ENCODE measurements around the gene CDH12. TPM values are rescaled to one million over a fixed set of nuclear protein-coding genes. Genes with fewer than 3 reads are reported as not detected.
"Not testable (repeated sequence)": the region's sequence is repeated elsewhere in the genome, so short reads cannot be mapped to it uniquely, and the experiment has no call there.

Gene CDH12
- total and polyA plus RNA-seq, 10 of the 15 experiments (the other 5 are each of a cell fraction or from before 2014, with no cell fraction given): 0.03 to 0.16 TPM; not detected in 8

GRCh38 chr5:22208463-22208862 is 644.7 kb downstream of the CDH12 start:
- H3K4me3 ChIP-seq; H3K27ac ChIP-seq (ENCODE audit: control insufficient read depth, insufficient read depth); H4K20me1 ChIP-seq (ENCODE audit: control insufficient read depth, insufficient read depth); CTCF ChIA-PET; intact Hi-C loops (cut with micrococcal nuclease; ENCODE audit: unreplicated experiment); H3K36me3 ChIP-seq (ENCODE audit: control insufficient read depth in 2 of 2, insufficient read depth in 2 of 2, low read length in 1 of 2); POLR2A ChIA-PET; H3K9ac ChIP-seq (ENCODE audit: control insufficient read depth, insufficient read depth, low read length); BruUV-seq (replicated peaks); DNase-seq (ENCODE audit: low read depth, low spot score); FAIRE-seq; H2AFZ ChIP-seq (ENCODE audit: control insufficient read depth, low read depth, low read length); H3K27me3 ChIP-seq (replicated peaks in 1 of 2; ENCODE audit: control insufficient read depth in 2 of 2, insufficient read depth in 2 of 2, low read length in 1 of 2); H3K4me2 ChIP-seq (ENCODE audit: control insufficient read depth, insufficient read depth); H3K9me3 ChIP-seq (replicated peaks; ENCODE audit: control insufficient read depth, insufficient read depth, low read length); SMC1A ChIA-PET (ENCODE audit: uncharacterized antibody, unreplicated experiment); RAD21 ChIA-PET (ENCODE audit: unreplicated experiment); in situ Hi-C loops (cut with MboI); H3K4me1 ChIP-seq (ENCODE audit: control insufficient read depth, insufficient read depth, low read length); ATAC-seq; H3K79me2 ChIP-seq (ENCODE audit: control insufficient read depth, insufficient read depth, low read length): not testable (repeated sequence)
- WGBS (ENCODE audit: insufficient coverage, insufficient replicate concordance, low lambda C conversion rate, missing lambda C conversion rate): 0% methylated on average over 2 of the region's 2 CpGs

- H2AFZ ChIP-seq (ENCODE audit: control insufficient read depth, low read depth, low read length); ATAC-seq; in situ Hi-C loops (cut with MboI); SMC1A ChIA-PET (ENCODE audit: uncharacterized antibody, unreplicated experiment); H3K36me3 ChIP-seq (ENCODE audit: control insufficient read depth in 2 of 2, insufficient read depth in 2 of 2, low read length in 1 of 2); H3K9ac ChIP-seq (ENCODE audit: control insufficient read depth, insufficient read depth, low read length); H3K27ac ChIP-seq (ENCODE audit: control insufficient read depth, insufficient read depth); H3K79me2 ChIP-seq (ENCODE audit: control insufficient read depth, insufficient read depth, low read length); H3K4me3 ChIP-seq; FAIRE-seq; POLR2A ChIA-PET; H3K4me2 ChIP-seq (ENCODE audit: control insufficient read depth, insufficient read depth); BruUV-seq (replicated peaks); H3K27me3 ChIP-seq (replicated peaks in 1 of 2; ENCODE audit: control insufficient read depth in 2 of 2, insufficient read depth in 2 of 2, low read length in 1 of 2); H3K9me3 ChIP-seq (replicated peaks; ENCODE audit: control insufficient read depth, insufficient read depth, low read length); H4K20me1 ChIP-seq (ENCODE audit: control insufficient read depth, insufficient read depth); DNase-seq (ENCODE audit: low read depth, low spot score); intact Hi-C loops (cut with micrococcal nuclease; ENCODE audit: unreplicated experiment); CTCF ChIA-PET; H3K4me1 ChIP-seq (ENCODE audit: control insufficient read depth, insufficient read depth, low read length); RAD21 ChIA-PET (ENCODE audit: unreplicated experiment): not testable (repeated sequence)
- 17% methylated on average over 2 of the region's 2 CpGs for WGBS (ENCODE audit: insufficient coverage, insufficient replicate concordance, low lambda C conversion rate, missing lambda C conversion rate)
These were observed 664.5 kb downstream of the CDH12 start for GRCh38 chr5:22188651-22189050.

GRCh38 chr5:22187632-22188228 is 665.4 kb downstream of the CDH12 start:
- H3K9ac ChIP-seq (ENCODE audit: control insufficient read depth, insufficient read depth, low read length); H3K4me1 ChIP-seq (ENCODE audit: control insufficient read depth, insufficient read depth, low read length); FAIRE-seq; SMC1A ChIA-PET (ENCODE audit: uncharacterized antibody, unreplicated experiment); H3K36me3 ChIP-seq (ENCODE audit: control insufficient read depth in 2 of 2, insufficient read depth in 2 of 2, low read length in 1 of 2); H3K9me3 ChIP-seq (replicated peaks; ENCODE audit: control insufficient read depth, insufficient read depth, low read length); CTCF ChIA-PET; H4K20me1 ChIP-seq (ENCODE audit: control insufficient read depth, insufficient read depth); in situ Hi-C loops (cut with MboI); H3K4me3 ChIP-seq; DNase-seq (ENCODE audit: low read depth, low spot score); H3K4me2 ChIP-seq (ENCODE audit: control insufficient read depth, insufficient read depth); H2AFZ ChIP-seq (ENCODE audit: control insufficient read depth, low read depth, low read length); RAD21 ChIA-PET (ENCODE audit: unreplicated experiment); BruUV-seq (replicated peaks); ATAC-seq; intact Hi-C loops (cut with micrococcal nuclease; ENCODE audit: unreplicated experiment); H3K27me3 ChIP-seq (replicated peaks in 1 of 2; ENCODE audit: control insufficient read depth in 2 of 2, insufficient read depth in 2 of 2, low read length in 1 of 2); POLR2A ChIA-PET; H3K79me2 ChIP-seq (ENCODE audit: control insufficient read depth, insufficient read depth, low read length); H3K27ac ChIP-seq (ENCODE audit: control insufficient read depth, insufficient read depth): not testable (repeated sequence)
- WGBS (ENCODE audit: insufficient coverage, insufficient replicate concordance, low lambda C conversion rate, missing lambda C conversion rate): 64% methylated on average over 3 of the region's 4 CpGs

- RAD21 ChIA-PET (ENCODE audit: unreplicated experiment); intact Hi-C loops (cut with micrococcal nuclease; ENCODE audit: unreplicated experiment); H3K4me2 ChIP-seq (ENCODE audit: control insufficient read depth, insufficient read depth); H3K4me1 ChIP-seq (ENCODE audit: control insufficient read depth, insufficient read depth, low read length); H3K27ac ChIP-seq (ENCODE audit: control insufficient read depth, insufficient read depth); H3K9me3 ChIP-seq (replicated peaks; ENCODE audit: control insufficient read depth, insufficient read depth, low read length); H3K36me3 ChIP-seq (ENCODE audit: control insufficient read depth in 2 of 2, insufficient read depth in 2 of 2, low read length in 1 of 2); H4K20me1 ChIP-seq (ENCODE audit: control insufficient read depth, insufficient read depth); H2AFZ ChIP-seq (ENCODE audit: control insufficient read depth, low read depth, low read length); FAIRE-seq; H3K4me3 ChIP-seq; POLR2A ChIA-PET; CTCF ChIA-PET; ATAC-seq; H3K27me3 ChIP-seq (replicated peaks in 1 of 2; ENCODE audit: control insufficient read depth in 2 of 2, insufficient read depth in 2 of 2, low read length in 1 of 2); H3K79me2 ChIP-seq (ENCODE audit: control insufficient read depth, insufficient read depth, low read length); DNase-seq (ENCODE audit: low read depth, low spot score); in situ Hi-C loops (cut with MboI); H3K9ac ChIP-seq (ENCODE audit: control insufficient read depth, insufficient read depth, low read length); SMC1A ChIA-PET (ENCODE audit: uncharacterized antibody, unreplicated experiment); BruUV-seq (replicated peaks): not testable (repeated sequence)
- 0% methylated on average over 1 of the region's 2 CpGs for WGBS (ENCODE audit: insufficient coverage, insufficient replicate concordance, low lambda C conversion rate, missing lambda C conversion rate)
These were observed 683.9 kb downstream of the CDH12 start for GRCh38 chr5:22169226-22169625.

Data from GM12878 (cell line).